HEK293 (cell line): ENCODE data around the gene SLC18A3.

Source experiments
- CTCF ChIA-PET: fragments of 350-600 bp; formaldehyde crosslinking; extraction: SDS; loops from one replicate; lab custom pipeline; 2021; ENCODE audit warnings: antibody characterized with exemption; lab: Yijun Ruan, JAX
- POLR2A ChIA-PET: fragments of 300-600 bp; formaldehyde crosslinking; extraction: SDS; loops from one replicate; lab custom pipeline; 2020; ENCODE audit warnings: antibody characterized with exemption, inconsistent platforms; lab: Yijun Ruan, JAX
- H3K27ac ChIP-seq: fragments of 200-500 bp; sonication (Bioruptor generic); 2 replicates; pipeline ENCODE4 v1.5.1; 2014; ENCODE audit warnings: low read depth, low read length, control low read depth, inconsistent platforms; ENCODE audit errors: extremely low read depth
- H3K36me3 ChIP-seq, 2 experiments: fragments of 200-500 bp in 1 of 2; sonication (Bioruptor generic) in 1 of 2; 1 replicate in 1 of 2; 2 replicates in 1 of 2; pipeline ENCODE4 v1.5.1; 2014 to 2017; ENCODE audit warnings: inconsistent platforms in 2 of 2, low read length in 2 of 2; ENCODE audit not compliant: control insufficient read depth in 2 of 2, insufficient read depth in 1 of 2
- H3K4me1 ChIP-seq: fragments of 200-500 bp; sonication (Bioruptor generic); 2 replicates; pipeline ENCODE4 v1.5.1; 2014; ENCODE audit warnings: mild to moderate bottlenecking, low read length, inconsistent platforms; ENCODE audit not compliant: control insufficient read depth, insufficient read depth
- H3K4me3 ChIP-seq: 2 replicates; pipeline ENCODE4 v1.5.1; 2011; ENCODE audit warnings: low read depth, mild to moderate bottlenecking, control low read depth, low read length, moderate library complexity
- H3K9me3 ChIP-seq: fragments of 200-500 bp; sonication (Bioruptor generic); 2 replicates; pipeline ENCODE4 v1.5.1; 2014; ENCODE audit warnings: low read depth, low read length, inconsistent platforms; ENCODE audit not compliant: control insufficient read depth, insufficient read depth
- EGR2 ChIP-seq: fragments of 450-650 bp; formaldehyde crosslinking; IDR thresholded peaks from 2 replicates; pipeline ENCODE4 v1.5.1; 2016; ENCODE audit warnings: low read depth, missing biosample characterization, missing genetic modification characterization
- PRDM2 ChIP-seq: fragments of 450-650 bp; formaldehyde crosslinking; IDR thresholded peaks from 2 replicates; pipeline ENCODE4 v1.5.1; 2016; ENCODE audit warnings: missing biosample characterization, missing genetic modification characterization, borderline replicate concordance
- REST ChIP-seq: fragments of 450-650 bp; formaldehyde crosslinking; IDR thresholded peaks from 2 replicates; pipeline ENCODE4 v1.5.1; 2016; ENCODE audit warnings: missing biosample characterization, missing genetic modification characterization
- ZFHX2 ChIP-seq: fragments of 450-650 bp; formaldehyde crosslinking; conservative IDR thresholded peaks from 2 replicates; pipeline ENCODE4 v1.5.1; 2016; ENCODE audit warnings: missing biosample characterization, missing genetic modification characterization
- ZIC2 ChIP-seq: fragments of 450-650 bp; formaldehyde crosslinking; IDR thresholded peaks from 2 replicates; pipeline ENCODE4 v1.5.1; 2016; ENCODE audit warnings: missing biosample characterization, missing genetic modification characterization
- ZNF121 ChIP-seq: fragments of 450-650 bp; formaldehyde crosslinking; IDR thresholded peaks from 2 replicates; pipeline ENCODE4 v1.5.1; 2016; ENCODE audit warnings: missing biosample characterization, missing genetic modification characterization
- ZNF596 ChIP-seq: fragments of 450-650 bp; IDR thresholded peaks from 2 replicates; pipeline ENCODE4 v1.5.0; 2018; ENCODE audit warnings: missing biosample characterization, mild to moderate bottlenecking, missing genetic modification characterization, moderate library complexity
- ZNF623 ChIP-seq: fragments of 450-650 bp; formaldehyde crosslinking; IDR thresholded peaks from 2 replicates; pipeline ENCODE4 v1.5.1; 2016; ENCODE audit warnings: missing biosample characterization, missing genetic modification characterization
- ZNF707 ChIP-seq: fragments of 450-650 bp; formaldehyde crosslinking; IDR thresholded peaks from 2 replicates; pipeline ENCODE4 v1.5.1; 2016; ENCODE audit warnings: missing biosample characterization, missing genetic modification characterization
- ZSCAN30 ChIP-seq: fragments of 450-650 bp; IDR thresholded peaks from 2 replicates; pipeline ENCODE4 v1.5.1; 2018; ENCODE audit warnings: missing biosample characterization, mild to moderate bottlenecking, missing genetic modification characterization, moderate library complexity

The SLC18A3 gene

GRCh38 chr10:49614242-49615198 is 4.4 kb downstream of the SLC18A3 start:
- no peak overlapping the region for H3K27ac ChIP-seq
- ChIA-PET CTCF (interaction anchor here (0.7 to 1.0 kb wide), 2 partner anchors 22 to 696 kb away, joined by 4 to 5 read pairs; no protein-coding TSS in a partner anchor), POLR2A (no interaction called here)
- H3K4me1 ChIP-seq = no peaks in the 10 kb centered on the region; the same call in 1 of the 2 replicates
- no peaks in the 10 kb centered on the region for H3K9me3 ChIP-seq
- no peaks in the 10 kb centered on the region for H3K36me3 ChIP-seq
- no peak overlapping the region for H3K4me3 ChIP-seq
- TF ChIP-seq ZNF121 (tag by site-specific recombination) (no peak), ZFHX2 (tag by site-specific recombination) (0 out of 2 replicates have a peak, but pooled peaks have one; percentile 7)

GRCh38 chr10:49615213-49615612 is 5.1 kb downstream of the SLC18A3 start:
- CTCF ChIA-PET = no interaction called here
- POLR2A ChIA-PET = no interaction called here
- H3K4me3 ChIP-seq = no peak overlapping the region

GRCh38 chr10:49615721-49616120 is 5.6 kb downstream of the SLC18A3 start:
- no peaks in the 10 kb centered on the region for H3K4me1 ChIP-seq
- no peaks in the 10 kb centered on the region for H3K36me3 ChIP-seq
- no peak overlapping the region for H3K4me3 ChIP-seq
- CTCF ChIA-PET = no interaction called here
- POLR2A ChIA-PET = no interaction called here
- no peaks in the 10 kb centered on the region for H3K9me3 ChIP-seq
- no peak for TF ChIP-seq ZNF707
- TF ChIP-seq REST (tag by site-specific recombination) = no peak
- no peak for TF ChIP-seq ZNF623 (tag by site-specific recombination)
- peak; percentile 36 for TF ChIP-seq ZFHX2 (tag by site-specific recombination)
- peak; percentile 48 for TF ChIP-seq EGR2
- TF ChIP-seq PRDM2 (tag by site-specific recombination) = no peak
- TF ChIP-seq, all 188 proteins: peak for 2
- H3K27ac ChIP-seq = no peak overlapping the region

More at GRCh38 chr10:49615213-49615612, 5.1 kb downstream of the SLC18A3 start:
- H3K4me1 ChIP-seq = no peaks in the 10 kb centered on the region; the same call in 1 of the 2 replicates
- no peaks in the 10 kb centered on the region for H3K36me3 ChIP-seq
- TF ChIP-seq ZIC2 (tag by site-specific recombination) (no peak), ZNF596 (tag by site-specific recombination) (no peak), ZSCAN30 (tag by site-specific recombination) (no peak)
- TF ChIP-seq, all 188 proteins: peak for 0
- no peak overlapping the region for H3K27ac ChIP-seq
- no peaks in the 10 kb centered on the region for H3K9me3 ChIP-seq
